NCI-H2029 (cell line): ENCODE data around the gene EPN1.
"Not testable (repeated sequence)": the region's sequence is repeated elsewhere in the genome, so short reads cannot be mapped to it uniquely, and the experiment has no call there.

ENCODE experiments used
- DNase-seq: peaks from one replicate; lab custom pipeline; 2025; lab: John Stamatoyannopoulos, UW

EPN1 gene

GRCh38 chr19:55720214-55720746, 45.3 kb downstream of the EPN1 start:
- no peak for DNase-seq

- no peak for DNase-seq
Observed at GRCh38 chr19:55720801-55721200, 45.8 kb downstream of the EPN1 start.

- no peak for DNase-seq
Observed at GRCh38 chr19:55723491-55723890, 48.5 kb downstream of the EPN1 start.

- DNase-seq = not testable (repeated sequence)
Observed at GRCh38 chr19:55730378-55730777, 55.4 kb downstream of the EPN1 start.

GRCh38 chr19:55738302-55738701, 63.3 kb downstream of the EPN1 start, which contains the start of gene NLRP9:
NLRP9 (minus strand) TSS chr19:55738402; CDS start chr19:55738374, 28 bp downstream.
- DNase-seq = no peak

GRCh38 chr19:55750715-55751114, 75.7 kb downstream of the EPN1 start:
- DNase-seq = no peak

- no peak for DNase-seq
Observed at GRCh38 chr19:55753401-55753800, 78.4 kb downstream of the EPN1 start.

- DNase-seq = not testable (repeated sequence)
Observed at GRCh38 chr19:55756808-55757207, 81.8 kb downstream of the EPN1 start.

- not testable (repeated sequence) for DNase-seq
Observed at GRCh38 chr19:55758797-55759196, 83.8 kb downstream of the EPN1 start, which contains the start of gene RFPL4A. RFPL4A (plus strand) TSS chr19:55759097; CDS start chr19:55761801, 2,704 bp downstream.
